ENCODE data around the gene DPEP3. TPM values are rescaled to one million over a fixed set of nuclear protein-coding genes. Genes with fewer than 3 reads are reported as not detected.

The DPEP3 gene
- total RNA-seq, 2 donors from 2014 or later = not detected

DNA sequence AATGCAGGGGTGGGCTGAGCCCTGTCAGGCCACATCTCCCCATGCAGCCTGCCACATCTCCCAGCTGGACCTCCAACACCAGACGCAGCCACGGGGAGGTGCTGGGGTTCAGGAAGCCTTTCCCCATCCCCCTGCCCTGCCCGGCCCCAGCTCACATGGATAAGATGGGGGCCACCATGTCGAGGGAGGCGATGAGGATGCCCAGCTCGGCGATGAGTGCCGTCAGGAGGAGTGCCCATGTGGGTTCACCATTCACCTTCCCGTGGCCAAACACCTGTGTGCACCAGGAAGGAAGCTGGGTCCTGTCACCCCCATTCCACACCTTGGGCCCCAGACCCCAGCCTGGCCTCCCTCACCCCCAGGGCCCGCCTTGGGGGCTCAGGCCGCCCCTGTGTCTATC lies 30.7 kb downstream of the DPEP3 start:
- Histone ChIP-seq H3K27me3 (no peaks in the 10 kb centered on the region), H3K4me3 (no peak overlapping the region), H3K9ac (ENCODE audit: low read depth in 2 of 2, low read length in 2 of 2) (no peak overlapping the region), H3K36me3 (peaks cover 4% of the 10 kb centered on the region), H3K27ac (no peak overlapping the region), H3K4me1 (no peaks in the 10 kb centered on the region), H3K9me3 (no peaks in the 10 kb centered on the region)
- DNase-seq = no peak
- TF ChIP-seq, protein P1, sequence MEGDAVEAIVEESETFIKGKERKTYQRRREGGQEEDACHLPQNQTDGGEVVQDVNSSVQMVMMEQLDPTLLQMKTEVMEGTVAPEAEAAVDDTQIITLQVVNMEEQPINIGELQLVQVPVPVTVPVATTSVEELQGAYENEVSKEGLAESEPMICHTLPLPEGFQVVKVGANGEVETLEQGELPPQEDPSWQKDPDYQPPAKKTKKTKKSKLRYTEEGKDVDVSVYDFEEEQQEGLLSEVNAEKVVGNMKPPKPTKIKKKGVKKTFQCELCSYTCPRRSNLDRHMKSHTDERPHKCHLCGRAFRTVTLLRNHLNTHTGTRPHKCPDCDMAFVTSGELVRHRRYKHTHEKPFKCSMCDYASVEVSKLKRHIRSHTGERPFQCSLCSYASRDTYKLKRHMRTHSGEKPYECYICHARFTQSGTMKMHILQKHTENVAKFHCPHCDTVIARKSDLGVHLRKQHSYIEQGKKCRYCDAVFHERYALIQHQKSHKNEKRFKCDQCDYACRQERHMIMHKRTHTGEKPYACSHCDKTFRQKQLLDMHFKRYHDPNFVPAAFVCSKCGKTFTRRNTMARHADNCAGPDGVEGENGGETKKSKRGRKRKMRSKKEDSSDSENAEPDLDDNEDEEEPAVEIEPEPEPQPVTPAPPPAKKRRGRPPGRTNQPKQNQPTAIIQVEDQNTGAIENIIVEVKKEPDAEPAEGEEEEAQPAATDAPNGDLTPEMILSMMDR (IDR thresholded peaks at IDR 0.05) = no peak
- intact Hi-C loops (cut with DNase I) = no loop called here

DNA sequence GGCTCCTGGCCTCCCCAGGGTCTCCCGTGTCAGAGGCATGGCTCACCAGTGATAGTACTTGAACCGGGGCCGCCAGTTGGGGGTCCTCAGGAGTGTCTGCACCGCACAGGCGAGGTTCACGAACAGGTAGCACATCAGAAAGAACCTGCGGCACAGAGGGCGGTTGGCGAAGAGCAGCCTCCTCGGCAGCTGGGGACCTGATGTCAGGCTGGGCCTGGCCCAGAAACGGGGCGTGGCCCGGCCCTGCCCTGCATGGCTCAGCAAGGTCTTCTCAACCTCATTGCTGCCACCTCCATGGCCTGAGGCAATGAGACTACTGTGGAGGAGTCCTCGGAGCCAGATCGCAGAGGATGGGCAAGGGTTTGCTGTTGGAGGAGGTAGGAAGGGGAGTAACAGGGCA lies 32.3 kb downstream of the DPEP3 start:
- H3K4me3 ChIP-seq = no peak overlapping the region
- DNase-seq = no peak
- intact Hi-C loops (cut with DNase I) = no loop called here
- no peaks in the 10 kb centered on the region for H3K9me3 ChIP-seq
- H3K27ac ChIP-seq = no peak overlapping the region
- no peaks in the 10 kb centered on the region for H3K4me1 ChIP-seq
- TF ChIP-seq, protein P1 (IDR thresholded peaks at IDR 0.05) = no peak
- peaks cover 4% of the 10 kb centered on the region for H3K36me3 ChIP-seq
- H3K9ac ChIP-seq (ENCODE audit: low read depth in 2 of 2, low read length in 2 of 2) = no peak overlapping the region
- H3K27me3 ChIP-seq = no peaks in the 10 kb centered on the region

DNA sequence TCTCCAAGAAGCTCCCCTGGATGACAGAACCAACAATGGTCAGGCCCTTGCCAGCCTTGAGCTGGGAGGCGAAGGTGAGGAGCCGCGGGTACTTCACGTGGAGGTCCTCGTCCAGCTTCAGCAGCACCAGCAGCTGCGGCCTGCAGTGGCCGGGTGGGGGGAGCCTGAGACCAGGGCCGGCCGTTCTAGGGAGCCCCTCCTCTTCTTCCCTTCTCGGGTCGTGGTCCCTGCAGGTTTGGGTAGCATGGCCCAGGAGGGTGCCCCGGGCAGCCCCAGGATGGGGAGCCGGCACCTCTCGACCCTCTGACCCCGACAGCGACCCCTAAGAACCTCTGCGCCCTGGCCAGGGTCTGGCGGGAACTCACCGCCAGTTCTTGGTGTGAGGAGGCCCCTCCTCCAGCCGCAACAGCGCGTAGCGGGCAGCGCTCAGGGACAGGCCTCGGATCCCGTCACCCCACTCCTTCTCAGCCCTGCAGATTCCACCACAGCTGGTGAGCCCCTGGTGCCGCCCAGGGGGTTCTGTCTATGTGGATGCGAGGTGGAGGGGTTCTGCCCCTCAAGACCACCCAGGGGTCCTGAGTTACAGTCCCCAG lies 33.2 kb downstream of the DPEP3 start:
- no peak overlapping the region for H3K4me3 ChIP-seq
- intact Hi-C loops (cut with DNase I) = no loop called here
- no peak overlapping the region for H3K27ac ChIP-seq
- DNase-seq = no peak
- no peaks in the 10 kb centered on the region for H3K9me3 ChIP-seq
- H3K4me1 ChIP-seq = no peaks in the 10 kb centered on the region
- no peak overlapping the region for H3K9ac ChIP-seq (ENCODE audit: low read depth in 2 of 2, low read length in 2 of 2)
- peaks cover 4% of the 10 kb centered on the region for H3K36me3 ChIP-seq
- H3K27me3 ChIP-seq = no peaks in the 10 kb centered on the region
- TF ChIP-seq, protein P1 (IDR thresholded peaks at IDR 0.05) = no peak

DNA sequence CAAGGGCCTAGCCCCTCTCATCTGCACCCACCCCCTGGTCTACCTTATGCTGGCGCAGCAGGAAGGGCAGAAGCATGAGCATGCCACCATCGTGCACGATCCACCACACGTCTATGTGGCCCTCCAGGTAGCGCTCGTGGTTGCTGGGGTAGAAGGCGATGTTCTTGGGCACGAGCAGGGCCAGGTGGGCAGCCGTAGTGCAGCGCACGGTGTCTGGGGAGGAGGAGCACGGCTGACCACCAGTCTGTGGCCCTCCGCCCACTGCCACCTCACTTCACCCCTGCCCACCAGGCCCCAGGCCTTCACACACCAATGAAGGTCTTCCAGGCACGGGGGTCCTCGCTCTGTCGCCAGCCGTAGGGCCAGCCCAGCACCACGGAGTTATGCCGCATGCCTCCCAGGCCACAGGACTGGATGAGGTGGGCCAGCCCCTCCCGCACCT lies 34.1 kb downstream of the DPEP3 start:
- no peak overlapping the region for H3K27ac ChIP-seq
- peaks cover 4% of the 10 kb centered on the region for H3K36me3 ChIP-seq
- no peaks in the 10 kb centered on the region for H3K27me3 ChIP-seq
- no peak overlapping the region for H3K9ac ChIP-seq (ENCODE audit: low read depth in 2 of 2, low read length in 2 of 2)
- no peak for DNase-seq
- TF ChIP-seq, protein P1 (IDR thresholded peaks at IDR 0.05) = no peak
- intact Hi-C loops (cut with DNase I) = no loop called here
- H3K9me3 ChIP-seq = no peaks in the 10 kb centered on the region
- H3K4me3 ChIP-seq = no peak overlapping the region
- no peaks in the 10 kb centered on the region for H3K4me1 ChIP-seq

DNA sequence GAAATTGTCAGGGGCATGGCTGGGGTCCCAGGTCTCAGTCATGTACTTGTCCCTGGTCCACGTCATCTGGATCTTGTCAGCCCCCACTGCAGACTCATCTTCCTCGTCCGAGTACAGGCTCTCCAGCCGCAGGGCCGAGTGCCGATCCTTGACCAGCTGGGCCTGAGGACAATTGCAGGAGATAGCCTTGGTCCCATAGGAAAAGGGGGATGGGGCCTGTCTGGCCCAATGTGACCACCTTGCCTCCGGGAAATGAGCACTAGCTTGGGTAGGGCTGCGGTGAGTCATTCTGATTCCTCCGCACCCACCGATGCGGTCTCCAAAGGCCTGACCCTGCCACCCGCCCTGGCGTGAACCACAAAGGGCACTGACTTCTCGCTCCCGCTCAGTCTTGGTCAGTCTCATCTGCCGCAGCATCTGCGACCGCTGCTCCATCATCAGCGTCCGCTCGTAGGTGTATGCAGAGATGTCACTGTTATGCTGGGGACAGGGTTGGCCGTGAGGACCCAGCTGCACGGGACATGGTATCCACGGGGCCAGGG lies 34.8 kb downstream of the DPEP3 start:
- intact Hi-C loops (cut with DNase I) = no loop called here
- Histone ChIP-seq H3K27ac (no peak overlapping the region), H3K4me3 (no peak overlapping the region), H3K9ac (ENCODE audit: low read depth in 2 of 2, low read length in 2 of 2) (no peak overlapping the region), H3K4me1 (no peaks in the 10 kb centered on the region), H3K36me3 (peaks cover 4% of the 10 kb centered on the region), H3K9me3 (no peaks in the 10 kb centered on the region), H3K27me3 (no peaks in the 10 kb centered on the region)
- no peak for DNase-seq
- TF ChIP-seq, protein P1 (IDR thresholded peaks at IDR 0.05) = no peak

Measured in colonic mucosa (tissue), 4 donors.